Stimulated activated CD4-positive, alpha-beta T cell treated with anti-CD3 and anti-CD28 coated beads, TNF-alpha, amount 100 ng/mL, for 1 hour (primary cell): ENCODE results near the gene BACE2.
"Not testable (repeated sequence)": the region's sequence is repeated elsewhere in the genome, so short reads cannot be mapped to it uniquely, and the experiment has no call there.

Experiments
- DNase-seq, 3 donors: peaks; one replicate each; pipeline ENCODE4 v3.0.0-alpha.2; 2020; ENCODE audit warnings: low read depth in 3 of 3, low spot score in 1 of 3

BACE2 gene

DNA sequence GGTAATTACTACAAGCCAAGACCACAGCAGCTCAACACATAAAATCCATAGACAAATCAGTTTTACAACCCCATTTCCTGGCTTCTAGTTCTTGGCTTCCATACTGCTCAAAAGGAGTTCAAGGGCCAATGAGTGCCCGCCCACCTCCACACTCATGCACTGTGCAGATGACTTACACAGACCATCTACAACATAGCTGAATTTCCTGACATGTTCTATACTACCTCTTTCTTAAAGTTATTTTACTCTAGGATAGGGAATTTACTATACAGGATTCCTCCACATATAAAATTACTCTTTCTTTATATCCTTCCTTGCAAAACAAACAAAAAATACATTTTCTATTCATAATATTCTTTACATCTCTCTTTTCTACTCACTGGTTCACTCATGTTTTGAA lies 14.6 kb downstream of the BACE2 start:
- DNase-seq, result no peak

- DNase-seq, result no peak
Measured at GRCh38 chr21:41183575-41183974, 15.6 kb downstream of the BACE2 start.

DNA sequence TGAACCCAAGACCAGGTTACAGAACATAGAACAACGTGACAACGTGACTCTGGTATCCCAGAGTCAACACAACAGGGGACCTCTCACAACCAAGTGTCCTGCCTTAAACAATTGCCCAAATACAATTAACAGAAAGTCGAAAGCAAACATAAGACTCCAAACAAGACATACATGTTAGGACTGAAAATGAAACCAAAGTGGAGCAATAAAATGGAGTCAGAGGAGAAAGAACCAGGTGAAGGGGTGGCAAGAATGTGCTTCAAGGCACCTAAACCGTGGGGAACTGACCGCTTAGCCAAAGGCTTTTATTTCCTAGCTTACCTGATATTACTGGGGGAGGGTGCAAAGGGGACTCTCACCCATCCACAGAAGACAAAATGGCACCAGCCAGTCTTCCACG lies 17.8 kb downstream of the BACE2 start:
- no peak for DNase-seq

DNA sequence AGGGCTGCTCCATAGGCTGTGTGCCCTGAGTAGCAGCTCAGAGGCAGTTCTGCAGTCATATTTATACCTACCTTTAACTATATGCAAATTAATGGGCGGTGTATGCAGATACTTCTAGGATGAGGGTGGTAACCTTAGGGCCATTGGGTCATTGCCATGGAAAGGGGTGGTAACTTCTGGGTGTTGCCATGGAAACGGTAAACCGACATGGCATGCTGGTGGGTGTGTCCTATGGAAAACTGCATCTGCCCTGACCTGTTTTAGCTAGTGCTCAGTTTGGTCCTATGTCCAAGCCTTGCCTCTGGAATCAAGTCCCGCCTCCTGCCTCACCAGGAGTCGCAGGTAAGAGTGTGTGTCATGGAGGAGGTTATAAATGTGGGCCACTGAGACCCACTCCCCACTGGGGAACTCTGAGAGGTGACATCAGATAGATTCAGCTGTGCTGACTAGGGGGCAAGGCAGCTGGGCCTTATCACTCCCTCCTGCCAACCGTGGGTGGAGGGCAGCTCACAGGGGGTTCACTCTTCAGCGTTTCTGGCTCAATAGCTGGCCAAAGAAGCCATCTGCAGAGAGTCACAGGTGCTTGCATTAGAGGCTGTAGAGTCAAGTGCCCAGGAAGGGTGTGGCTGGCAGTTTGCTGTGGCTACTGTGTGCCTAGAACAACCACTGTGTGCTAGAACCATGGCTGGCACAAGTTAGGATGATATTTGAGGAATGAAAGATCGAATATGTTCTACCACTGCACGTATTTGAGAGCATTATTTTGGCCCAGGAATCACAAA lies 19.0 kb downstream of the BACE2 start:
- DNase-seq, result no peak

DNA sequence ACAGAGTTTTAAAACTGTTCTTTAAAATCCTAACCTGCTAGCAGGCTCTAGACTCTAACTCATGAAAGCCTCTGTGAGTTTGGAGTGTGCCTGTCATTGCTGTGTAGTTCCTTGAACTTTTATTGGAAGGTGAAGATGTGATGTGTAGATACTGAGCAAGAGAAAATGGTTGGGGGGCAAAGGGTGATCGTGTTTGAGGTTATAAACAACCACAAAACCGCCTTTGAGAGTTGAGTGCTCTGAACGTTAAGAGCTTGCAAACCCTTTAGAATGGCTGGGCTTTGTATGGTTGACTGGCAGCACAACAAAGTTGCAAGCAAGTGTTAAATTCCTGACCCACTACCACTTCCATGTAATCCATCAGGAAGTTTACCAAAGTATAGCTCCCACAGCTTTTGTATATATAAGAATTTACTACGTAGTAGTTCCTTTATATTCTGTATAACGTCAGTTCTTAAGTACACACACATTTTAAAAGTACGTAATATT lies 19.6 kb downstream of the BACE2 start:
- DNase-seq, result no peak

DNA sequence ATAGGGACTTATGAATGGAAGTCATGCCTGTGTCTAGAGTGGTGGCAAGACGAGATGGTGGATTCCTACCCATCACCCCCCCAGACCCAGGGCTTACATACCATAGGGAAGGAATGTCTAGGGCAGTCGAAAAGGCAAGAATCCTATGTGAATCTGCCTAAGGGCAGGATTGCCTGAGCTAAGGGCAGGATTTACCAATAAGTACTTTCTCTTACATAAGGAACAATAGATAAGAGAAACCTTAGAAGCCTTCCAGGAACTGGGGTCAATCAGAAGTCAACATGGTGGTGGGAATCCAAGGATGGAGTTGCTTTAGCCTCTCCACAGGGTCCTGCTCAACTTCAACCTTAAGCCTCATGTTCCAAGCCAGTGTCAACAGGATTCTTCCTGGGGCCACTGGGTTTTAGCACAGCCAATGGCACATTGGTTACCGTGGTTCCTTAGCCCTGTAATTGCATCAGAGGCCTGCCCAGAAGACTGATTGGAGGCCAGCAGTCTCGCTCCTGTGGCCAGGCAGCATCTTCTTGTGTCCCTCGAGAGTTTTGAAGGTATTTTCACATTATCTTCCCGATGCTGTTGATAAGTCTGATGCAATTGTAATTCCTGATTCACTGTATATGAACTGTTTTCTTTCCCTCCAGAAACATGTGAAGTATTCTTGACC lies 20.7 kb downstream of the BACE2 start:
- DNase-seq, result no peak

GRCh38 chr21:41189150-41189745 lies 21.3 kb downstream of the BACE2 start:
- DNase-seq, result no peak

DNA sequence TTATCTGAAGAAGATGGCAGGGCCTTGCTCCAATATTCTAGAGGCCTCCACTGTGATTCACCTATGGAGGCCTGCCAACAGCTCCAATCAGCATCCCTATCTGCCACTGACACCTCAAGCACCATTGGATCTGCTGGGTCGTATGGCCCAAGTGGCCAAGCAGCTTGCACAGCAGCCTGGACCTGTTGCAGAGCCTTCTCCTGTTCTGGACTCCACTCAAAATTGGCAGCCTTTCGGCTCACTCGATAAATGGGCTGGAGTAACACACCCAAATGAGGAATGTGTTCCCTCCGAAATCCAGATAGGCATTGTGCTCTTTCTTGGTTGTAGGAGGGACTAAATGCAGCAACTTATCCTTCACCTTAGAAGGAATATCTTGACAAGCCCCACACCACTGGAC lies 24.6 kb downstream of the BACE2 start:
- DNase-seq, result not testable (repeated sequence)

- DNase-seq, result no peak
Measured at GRCh38 chr21:41195311-41195710, 27.4 kb downstream of the BACE2 start.

GRCh38 chr21:41196993-41197392 lies 29.0 kb downstream of the BACE2 start:
- DNase-seq, result no peak

DNA sequence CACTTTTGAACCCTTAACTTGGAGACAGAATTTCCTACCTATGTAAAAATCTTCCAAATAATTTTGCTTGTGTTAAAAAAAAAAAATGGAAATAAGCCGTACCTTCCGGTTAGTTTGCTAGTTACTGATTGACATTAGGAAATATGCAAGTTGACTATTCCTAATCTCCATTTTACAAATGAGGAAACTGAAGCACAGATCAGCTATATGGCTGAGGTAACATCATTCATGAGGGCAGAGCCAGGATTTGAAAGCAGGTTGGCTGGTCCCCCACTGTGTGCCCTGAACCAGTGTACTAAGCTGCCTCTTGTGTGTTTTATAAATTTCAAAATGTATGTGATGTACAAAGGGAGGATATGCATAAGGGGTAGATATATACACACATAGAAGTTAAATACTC lies 29.6 kb downstream of the BACE2 start:
- DNase-seq, result no peak

DNA sequence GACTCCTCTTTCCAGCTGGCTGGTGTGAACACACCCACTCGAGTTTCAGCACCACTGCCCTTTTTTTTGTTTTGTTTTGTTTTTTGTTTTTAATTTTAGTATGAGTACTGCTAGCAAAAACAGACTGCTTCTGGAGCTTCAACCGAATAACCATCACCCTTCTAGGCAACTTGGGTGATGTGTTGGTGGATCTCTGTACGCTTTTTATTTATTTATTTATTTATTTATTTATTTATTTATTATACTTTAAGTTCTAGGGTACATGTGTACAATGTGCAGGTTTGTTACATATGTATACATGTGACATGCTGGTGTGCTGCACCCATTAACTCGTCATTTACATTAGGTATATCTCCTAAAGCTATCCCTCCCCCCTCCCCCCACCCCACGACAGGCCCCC lies 30.7 kb downstream of the BACE2 start:
- not testable (repeated sequence) for DNase-seq

GRCh38 chr21:41199123-41199522 lies 31.2 kb downstream of the BACE2 start:
- no peak for DNase-seq

DNA sequence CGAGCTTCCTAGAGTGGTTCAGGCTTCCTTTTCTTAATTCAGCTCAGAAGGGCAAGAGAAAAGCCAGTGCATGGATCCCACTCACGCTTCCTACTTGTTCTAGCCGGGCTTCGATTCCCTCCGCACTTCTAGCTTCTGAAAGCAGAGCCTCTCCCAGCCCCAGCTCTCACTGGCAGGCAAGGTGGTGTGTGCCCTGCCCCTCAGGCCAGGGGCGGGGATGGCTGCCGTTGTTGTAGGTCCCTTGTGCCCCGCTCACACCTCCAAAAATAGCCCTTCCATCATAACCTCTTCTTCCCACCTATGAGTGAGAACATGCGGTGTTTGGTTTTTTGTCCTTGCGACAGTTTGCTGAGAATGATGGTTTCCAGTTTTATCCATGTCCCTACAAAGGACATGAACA lies 31.6 kb downstream of the BACE2 start:
- no peak for DNase-seq

DNA sequence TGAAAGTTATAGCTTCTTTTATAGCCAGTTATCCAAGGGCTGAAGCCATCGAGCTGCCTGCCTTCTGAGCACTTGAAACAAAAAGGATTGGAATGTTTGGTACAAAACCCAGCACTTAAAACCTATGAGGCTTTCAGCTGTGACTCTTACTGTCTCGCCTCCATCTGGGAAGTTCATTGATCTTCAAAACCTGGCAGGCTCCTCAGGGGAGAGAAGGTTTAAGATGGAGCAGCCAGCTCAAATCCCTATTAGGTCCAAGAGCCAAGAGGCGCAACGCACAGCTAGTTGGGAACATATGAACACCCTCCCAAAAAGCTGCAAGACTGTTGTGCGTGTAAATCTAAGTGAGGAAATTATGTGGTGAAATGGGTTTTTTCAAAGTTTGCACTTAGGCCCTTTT lies 33.4 kb downstream of the BACE2 start:
- DNase-seq, result no peak

DNA sequence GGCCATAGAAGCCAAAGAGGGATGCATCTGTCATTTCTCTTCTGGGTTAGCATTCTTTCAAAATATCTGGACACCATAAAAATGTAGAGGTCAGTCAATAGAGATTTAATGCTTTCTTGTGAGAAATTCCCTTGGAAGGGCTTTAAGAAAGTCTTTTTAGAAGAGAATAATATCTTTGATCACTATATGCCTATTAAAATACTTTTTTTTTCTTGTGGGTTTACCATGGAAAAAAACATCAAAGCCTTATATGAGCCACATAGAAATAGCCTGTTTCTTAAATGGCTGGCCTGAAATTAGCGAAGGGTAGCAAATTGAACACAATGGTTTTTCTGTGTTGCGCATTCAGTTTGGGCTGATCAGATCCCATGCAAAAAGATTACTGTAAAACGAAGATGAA lies 36.8 kb downstream of the BACE2 start:
- no peak for DNase-seq

DNA sequence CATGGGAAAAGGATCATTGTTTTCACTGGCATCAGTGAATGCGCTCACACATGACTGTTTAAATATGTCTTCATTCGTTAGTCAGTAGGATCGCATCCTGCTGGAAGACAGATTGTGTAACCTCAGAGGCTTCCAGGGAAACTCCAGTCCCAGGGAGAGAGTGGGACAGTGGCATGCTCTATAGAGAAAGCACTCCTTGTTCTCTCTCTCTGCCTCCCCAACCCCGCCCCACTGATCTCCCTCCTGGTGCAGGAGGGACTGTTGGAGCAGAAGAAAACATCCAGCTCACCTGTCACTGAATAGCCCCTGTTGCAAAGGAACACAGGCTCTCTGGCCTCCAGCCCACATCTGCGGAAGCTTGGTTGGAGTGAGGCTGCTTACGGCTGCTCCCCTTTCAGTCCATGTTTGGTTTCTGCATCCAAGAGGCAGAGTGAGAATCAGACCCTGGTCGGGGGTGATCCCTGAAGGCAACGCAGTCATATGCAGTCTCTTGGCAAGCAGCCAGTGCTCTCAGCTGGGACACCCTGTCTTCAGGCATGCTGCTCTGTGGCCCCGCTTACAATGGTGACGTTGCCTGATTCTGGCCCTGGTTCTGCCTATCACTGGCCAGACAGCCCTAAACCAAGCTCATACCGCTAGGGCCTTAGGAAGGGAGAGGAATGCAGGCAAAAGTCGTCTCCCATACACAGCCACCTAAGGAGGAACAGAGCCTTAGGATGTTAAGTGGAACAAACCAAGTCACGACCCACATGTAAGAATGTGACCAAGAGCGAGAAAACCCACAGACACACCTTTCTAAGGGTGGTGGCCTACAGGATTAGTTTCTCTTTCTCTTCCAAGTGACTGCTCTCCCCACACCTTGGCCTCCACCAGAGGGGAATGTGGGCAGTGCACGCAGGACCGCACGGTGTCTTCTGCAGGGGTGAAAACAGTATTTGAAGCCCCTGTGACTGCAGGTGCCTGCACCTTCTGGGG lies 39.7 kb downstream of the BACE2 start:
- no peak for DNase-seq

- DNase-seq, result no peak
Measured at GRCh38 chr21:41208376-41208763, 40.4 kb downstream of the BACE2 start.

- DNase-seq, result no peak
Measured at GRCh38 chr21:41209016-41209619, 41.2 kb downstream of the BACE2 start.

DNA sequence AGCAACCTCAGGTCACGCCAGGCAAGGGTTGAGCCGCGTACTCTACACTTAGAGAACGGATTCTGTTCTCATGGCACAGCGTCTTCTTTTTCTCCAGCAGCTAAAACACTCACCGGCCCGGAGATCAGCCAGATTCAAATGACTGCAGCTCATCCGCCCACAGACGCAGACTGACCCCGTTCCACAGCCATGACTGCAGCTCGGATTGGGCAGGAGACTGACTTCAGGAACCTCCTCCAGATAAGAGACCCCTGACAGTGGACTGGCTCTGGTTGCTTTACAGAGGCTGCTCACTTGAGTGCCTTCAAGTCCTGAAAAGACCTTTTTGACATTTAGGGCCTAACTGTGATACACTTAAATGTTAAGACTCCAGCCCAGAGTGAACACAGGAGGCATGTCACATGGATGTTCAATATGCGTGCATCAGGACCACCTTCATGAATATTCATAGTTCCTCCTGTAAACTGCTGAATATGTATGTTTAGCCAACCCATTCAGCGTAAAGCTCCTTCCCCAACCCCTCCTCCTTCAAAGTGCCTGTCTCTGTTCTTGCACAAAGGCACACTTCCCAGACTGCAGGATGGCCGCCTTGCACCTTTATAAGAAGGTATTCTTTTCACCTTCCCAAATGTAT lies 42.6 kb downstream of the BACE2 start:
- no peak for DNase-seq
